ENCODE measurements around the gene ESR1. TPM values are rescaled to one million over a fixed set of nuclear protein-coding genes. Genes with fewer than 3 reads are reported as not detected.
"Not testable (repeated sequence)": the region's sequence is repeated elsewhere in the genome, so short reads cannot be mapped to it uniquely, and the experiment has no call there.

The ESR1 gene
- total and polyA plus RNA-seq, 5 experiments from 2014 or later, result 0.11 to 2.8 (median 0.44) TPM

DNA sequence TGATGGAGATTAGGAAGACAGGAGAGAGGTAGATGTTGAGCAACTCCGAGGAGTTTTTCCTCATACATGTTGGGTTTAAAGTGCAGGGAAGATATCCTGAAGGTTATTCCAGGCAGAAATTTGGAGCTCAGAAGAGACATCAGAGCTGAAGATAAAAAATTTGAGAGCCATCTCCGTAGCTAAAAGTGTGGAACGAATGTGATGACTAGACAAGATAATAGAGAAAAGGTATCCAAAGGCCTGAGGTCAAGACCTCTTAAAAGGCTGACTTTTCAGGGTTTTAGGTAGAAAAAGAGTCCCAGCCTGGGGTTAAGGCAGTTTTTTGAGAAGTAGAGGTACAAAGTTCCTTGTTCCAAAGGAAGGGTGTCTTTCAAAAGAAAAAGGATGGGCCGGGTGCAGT, 214.8 kb downstream of the ESR1 start:
- Mint-ChIP-seq H3K27ac (no peak overlapping the region), H3K27me3 (peaks cover 0 to 5% (median 0%) of the 10 kb centered on the region in 5 donors), H3K9me3 (peaks cover 0 to 15% (median 2%) of the 10 kb centered on the region in 9 donors), H3K4me1 (peaks cover 0 to 8% (median 0%) of the 10 kb centered on the region in 4 donors), H3K36me3 (peaks cover 0 to 6% (median 2%) of the 10 kb centered on the region in 3 donors), H3K4me3 (no peak overlapping the region)
- DNase-seq (no peak), ATAC-seq (no peak)
- POLR2A ChIA-PET, result no interaction called here

DNA sequence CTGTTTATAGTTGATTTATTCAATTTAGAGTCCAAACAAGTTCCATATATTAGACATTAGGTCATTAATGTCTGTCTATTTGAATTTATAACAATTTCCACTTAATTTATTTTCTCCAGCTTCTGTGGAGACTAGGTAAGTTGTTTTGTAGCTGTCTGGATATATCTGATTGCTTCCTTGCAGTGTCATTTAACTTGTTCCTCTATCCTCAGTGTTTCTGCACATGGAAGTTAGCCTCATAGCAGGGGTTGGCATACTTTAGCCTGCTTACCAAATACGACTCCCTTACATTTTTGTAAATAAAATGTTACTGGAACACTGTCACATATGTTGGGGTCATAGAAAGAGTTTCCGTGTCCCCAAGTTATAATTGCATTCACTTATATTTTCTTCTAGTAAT, 216.1 kb downstream of the ESR1 start:
- peaks cover 0 to 6% (median 2%) of the 10 kb centered on the region in 3 donors for H3K36me3 Mint-ChIP-seq
- peaks cover 0 to 5% (median 0%) of the 10 kb centered on the region in 5 donors for H3K27me3 Mint-ChIP-seq
- POLR2A ChIA-PET, result no interaction called here
- no peak for ATAC-seq
- H3K4me3 Mint-ChIP-seq, result no peak overlapping the region
- H3K27ac Mint-ChIP-seq, result no peak overlapping the region
- H3K9me3 Mint-ChIP-seq, result peaks cover 0 to 15% (median 2%) of the 10 kb centered on the region in 9 donors
- DNase-seq, result no peak
- H3K4me1 Mint-ChIP-seq, result peaks cover 0 to 8% (median 0%) of the 10 kb centered on the region in 4 donors

DNA sequence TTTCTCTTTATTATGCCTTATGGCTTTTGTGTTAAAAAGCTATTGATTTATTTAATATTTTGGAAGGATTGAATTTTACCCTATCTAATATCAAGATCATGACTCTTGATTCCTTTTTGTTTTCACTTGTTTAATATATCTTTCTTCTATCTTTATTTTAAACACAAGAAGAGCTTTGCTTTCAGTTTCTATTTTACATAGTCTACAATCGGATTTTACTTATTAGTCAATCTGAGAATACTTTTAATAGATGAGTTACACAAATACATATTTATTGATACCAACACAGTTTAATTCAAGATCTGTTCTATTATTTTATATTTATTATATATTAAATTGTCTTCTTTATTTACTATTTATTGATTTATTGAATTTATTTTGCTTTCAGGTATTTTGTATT, 218.8 kb downstream of the ESR1 start:
- DNase-seq, result no peak
- POLR2A ChIA-PET, result no interaction called here
- Mint-ChIP-seq H3K27me3 (peaks cover 0 to 12% (median 4%) of the 10 kb centered on the region in 5 donors), H3K36me3 (peaks cover 0 to 11% (median 6%) of the 10 kb centered on the region in 3 donors), H3K9me3 (peaks cover 0 to 20% (median 7%) of the 10 kb centered on the region in 9 donors), H3K27ac (no peak overlapping the region), H3K4me1 (peaks cover 0 to 8% (median 0%) of the 10 kb centered on the region in 4 donors), H3K4me3 (peak overlapping the region in 6 of 10 donors; percentile 7 to 55 (median 17))
- ATAC-seq, result no peak

DNA sequence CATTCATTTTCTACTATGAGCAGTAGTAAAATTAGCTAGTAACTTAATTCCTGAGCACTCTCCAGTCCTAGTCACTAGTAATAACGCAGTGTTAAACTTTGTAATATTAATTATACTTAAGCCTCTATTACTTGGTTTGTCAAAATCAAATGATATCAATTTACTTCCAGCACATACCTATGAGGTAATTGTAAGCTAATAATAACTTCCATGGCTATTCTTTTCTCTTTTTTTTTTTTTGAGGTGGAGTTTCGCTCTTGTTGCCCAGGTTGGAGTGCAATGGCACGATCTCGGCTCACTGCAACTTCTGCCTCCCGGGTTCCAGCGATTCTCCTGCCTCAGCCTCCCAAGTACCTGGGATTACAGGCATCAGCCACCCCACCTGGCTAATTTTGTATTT, 219.3 kb downstream of the ESR1 start:
- Mint-ChIP-seq H3K36me3 (peaks cover 0 to 11% (median 6%) of the 10 kb centered on the region in 3 donors), H3K9me3 (peaks cover 0 to 20% (median 7%) of the 10 kb centered on the region in 9 donors), H3K4me3 (peak overlapping the region in 1 of 10 donors; percentile 7), H3K27me3 (peaks cover 0 to 12% (median 4%) of the 10 kb centered on the region in 5 donors)
- ATAC-seq, DNase-seq, H3K4me1 Mint-ChIP-seq, POLR2A ChIA-PET, H3K27ac Mint-ChIP-seq: not testable (repeated sequence)

DNA sequence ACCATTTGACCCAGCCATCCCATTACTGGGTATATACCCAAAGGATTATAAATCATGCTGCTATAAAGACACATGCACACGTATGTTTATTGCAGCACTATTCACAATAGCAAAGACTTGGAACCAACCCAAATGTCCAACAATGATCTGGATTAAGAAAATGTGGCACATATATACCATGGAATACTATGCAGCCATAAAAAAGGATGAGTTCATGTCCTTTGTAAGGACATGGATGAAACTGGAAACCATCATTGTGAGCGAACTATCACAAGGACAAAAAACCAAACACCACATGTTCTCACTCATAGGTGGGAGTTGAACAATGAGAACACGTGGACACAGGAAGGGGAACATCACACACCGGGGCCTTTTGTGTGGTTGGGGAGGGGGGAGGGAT, 226.3 kb downstream of the ESR1 start:
- POLR2A ChIA-PET, DNase-seq, H3K4me1 Mint-ChIP-seq, H3K27me3 Mint-ChIP-seq, H3K4me3 Mint-ChIP-seq, H3K27ac Mint-ChIP-seq, ATAC-seq: not testable (repeated sequence)
- Mint-ChIP-seq H3K9me3 (peaks cover 0 to 24% (median 6%) of the 10 kb centered on the region in 9 donors), H3K36me3 (peaks cover 0 to 10% (median 6%) of the 10 kb centered on the region in 3 donors)

DNA sequence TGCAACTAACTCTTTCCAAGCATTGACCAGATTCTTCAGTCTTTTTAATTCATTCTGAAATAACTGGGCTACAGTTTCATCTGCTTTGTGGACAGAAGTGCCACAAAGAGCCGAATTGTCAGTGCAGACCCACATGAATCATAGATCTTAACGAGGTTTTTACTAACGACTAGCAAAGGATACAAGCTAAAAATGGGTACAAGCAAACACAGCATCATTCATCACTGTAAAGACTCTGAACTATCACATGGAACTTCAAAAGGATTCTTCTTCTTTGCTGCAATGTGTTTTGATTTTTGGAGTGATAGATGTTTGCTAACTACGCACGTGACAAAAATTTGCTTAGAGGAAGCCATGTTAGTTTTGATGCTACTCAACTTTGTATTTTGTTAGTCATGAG, 227.1 kb downstream of the ESR1 start:
- ATAC-seq (no peak), DNase-seq (no peak)
- peaks cover 0 to 1% (median 0%) of the 10 kb centered on the region in 4 donors for H3K4me1 Mint-ChIP-seq
- H3K4me3 Mint-ChIP-seq, result no peak overlapping the region
- peaks cover 0 to 5% (median 3%) of the 10 kb centered on the region in 3 donors for H3K36me3 Mint-ChIP-seq
- no peak overlapping the region for H3K27ac Mint-ChIP-seq
- POLR2A ChIA-PET, result no interaction called here
- peaks cover 0 to 2% (median 0%) of the 10 kb centered on the region in 5 donors for H3K27me3 Mint-ChIP-seq
- H3K9me3 Mint-ChIP-seq, result peaks cover 0 to 17% (median 6%) of the 10 kb centered on the region in 9 donors

DNA sequence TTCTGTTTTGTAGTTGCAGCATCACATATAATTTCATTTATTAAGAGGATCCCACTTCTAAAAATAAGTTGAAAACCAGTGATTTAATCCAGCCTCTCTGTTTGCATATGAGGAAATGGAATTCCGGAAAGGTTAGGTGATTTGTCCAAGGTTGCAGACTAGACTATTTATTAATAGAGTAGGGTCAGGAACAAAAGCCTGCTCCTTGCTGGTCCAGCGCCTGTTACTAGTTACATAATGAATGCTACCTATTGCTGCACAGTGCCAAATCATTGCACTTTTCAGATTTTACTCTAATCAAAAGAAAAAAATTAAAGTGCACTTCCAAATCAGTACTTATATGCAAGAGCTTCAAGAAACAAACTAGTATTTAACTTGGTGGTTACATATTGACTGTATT, 238.6 kb downstream of the ESR1 start:
- H3K4me1 Mint-ChIP-seq, result no peaks in the 10 kb centered on the region
- no peak for ATAC-seq
- no peak overlapping the region for H3K27ac Mint-ChIP-seq
- no peak for DNase-seq
- no peaks in the 10 kb centered on the region for H3K36me3 Mint-ChIP-seq
- H3K27me3 Mint-ChIP-seq, result peaks cover 0 to 5% (median 2%) of the 10 kb centered on the region in 5 donors
- POLR2A ChIA-PET, result no interaction called here
- H3K4me3 Mint-ChIP-seq, result no peak overlapping the region
- peaks cover 0 to 6% (median 0%) of the 10 kb centered on the region in 9 donors for H3K9me3 Mint-ChIP-seq

DNA sequence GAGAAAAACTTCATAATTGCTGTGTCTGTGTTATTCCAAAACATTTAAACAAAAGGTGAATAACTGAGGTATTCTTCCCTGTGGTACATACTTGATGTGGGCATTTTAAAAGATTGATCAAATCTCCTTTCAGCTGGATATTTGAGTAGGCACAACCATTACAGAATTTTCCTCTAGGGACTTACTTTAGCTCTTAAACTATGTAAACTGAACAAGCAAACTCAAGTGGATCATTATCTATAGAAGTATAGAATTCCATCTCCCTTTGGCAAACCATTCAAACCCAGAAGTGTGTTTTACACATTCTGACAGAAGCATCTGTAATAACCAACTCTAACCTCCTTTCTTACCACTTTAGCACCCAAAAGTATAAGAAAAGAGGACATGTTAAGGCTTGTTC, 241.4 kb downstream of the ESR1 start:
- ATAC-seq (no peak), DNase-seq (no peak)
- POLR2A ChIA-PET, result no interaction called here
- Mint-ChIP-seq H3K27me3 (peaks cover 0 to 8% (median 2%) of the 10 kb centered on the region in 5 donors), H3K4me1 (no peaks in the 10 kb centered on the region), H3K9me3 (no peaks in the 10 kb centered on the region), H3K36me3 (no peaks in the 10 kb centered on the region), H3K4me3 (no peak overlapping the region), H3K27ac (no peak overlapping the region)

DNA sequence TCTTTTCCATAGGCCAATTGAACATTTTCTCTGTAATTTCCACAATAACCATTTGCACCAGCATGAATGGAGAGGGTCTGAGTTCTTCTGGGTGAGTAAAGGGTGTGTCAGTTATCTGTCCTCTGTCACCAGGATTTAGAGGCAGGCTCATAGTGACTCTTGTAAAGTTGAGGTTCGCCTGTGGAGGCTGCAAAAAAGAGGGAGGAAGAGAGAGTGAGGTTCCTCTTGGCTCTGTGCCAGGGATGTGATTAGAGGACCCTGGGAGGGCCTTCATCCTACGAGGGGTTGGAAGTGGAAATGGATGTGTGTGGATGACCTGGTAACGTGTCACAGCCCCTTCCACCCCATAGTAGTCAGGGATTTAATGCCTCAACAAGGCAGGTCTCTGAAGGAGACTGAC, 242.0 kb downstream of the ESR1 start:
- no peaks in the 10 kb centered on the region for H3K9me3 Mint-ChIP-seq
- no peak overlapping the region for H3K27ac Mint-ChIP-seq
- no peak overlapping the region for H3K4me3 Mint-ChIP-seq
- ATAC-seq, result no peak
- POLR2A ChIA-PET, result no interaction called here
- peaks cover 0 to 8% (median 2%) of the 10 kb centered on the region in 5 donors for H3K27me3 Mint-ChIP-seq
- H3K4me1 Mint-ChIP-seq, result no peaks in the 10 kb centered on the region
- H3K36me3 Mint-ChIP-seq, result no peaks in the 10 kb centered on the region
- DNase-seq, result no peak

DNA sequence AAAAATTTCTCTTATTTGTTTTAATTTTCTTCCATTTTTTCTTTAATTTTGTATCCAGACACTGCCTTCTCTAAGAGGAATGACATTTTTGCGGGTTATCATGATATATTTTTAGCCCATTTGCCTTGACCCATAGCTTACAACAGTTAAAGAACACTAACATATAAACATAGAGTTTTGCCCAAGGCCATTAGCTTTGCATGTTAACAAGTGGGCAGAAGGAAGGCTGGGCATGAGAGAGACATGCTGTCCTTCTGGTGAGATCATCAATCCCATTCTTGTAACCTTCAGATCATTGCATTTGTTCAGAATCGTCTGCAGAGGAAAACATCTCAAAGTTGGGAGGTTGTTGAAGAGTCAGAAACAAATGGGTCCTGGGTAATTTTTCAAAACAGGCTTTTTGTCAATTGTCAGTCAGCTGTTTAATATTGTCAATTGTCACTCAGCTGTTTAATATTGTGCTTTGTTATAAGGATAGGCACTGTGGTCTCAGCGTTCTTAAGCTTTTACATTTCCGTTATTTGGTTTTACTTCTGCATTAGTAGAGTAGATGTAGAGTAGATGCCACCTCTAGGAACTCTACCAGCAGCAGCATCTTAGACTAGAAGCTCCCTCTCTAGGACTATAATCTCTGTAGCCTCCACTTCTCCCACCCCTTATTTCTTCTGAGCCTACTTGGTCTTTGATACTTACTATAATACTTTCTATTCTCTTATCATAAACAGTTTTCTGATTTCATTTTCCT, 243.1 kb downstream of the ESR1 start:
- no peaks in the 10 kb centered on the region for H3K4me1 Mint-ChIP-seq
- peaks cover 3 to 8% (median 5%) of the 10 kb centered on the region in 5 donors for H3K27me3 Mint-ChIP-seq
- H3K36me3 Mint-ChIP-seq, result no peaks in the 10 kb centered on the region
- no peak overlapping the region for H3K4me3 Mint-ChIP-seq
- no peaks in the 10 kb centered on the region for H3K9me3 Mint-ChIP-seq
- ATAC-seq (no peak), DNase-seq (no peak)
- POLR2A ChIA-PET, result no interaction called here
- H3K27ac Mint-ChIP-seq, result no peak overlapping the region

DNA sequence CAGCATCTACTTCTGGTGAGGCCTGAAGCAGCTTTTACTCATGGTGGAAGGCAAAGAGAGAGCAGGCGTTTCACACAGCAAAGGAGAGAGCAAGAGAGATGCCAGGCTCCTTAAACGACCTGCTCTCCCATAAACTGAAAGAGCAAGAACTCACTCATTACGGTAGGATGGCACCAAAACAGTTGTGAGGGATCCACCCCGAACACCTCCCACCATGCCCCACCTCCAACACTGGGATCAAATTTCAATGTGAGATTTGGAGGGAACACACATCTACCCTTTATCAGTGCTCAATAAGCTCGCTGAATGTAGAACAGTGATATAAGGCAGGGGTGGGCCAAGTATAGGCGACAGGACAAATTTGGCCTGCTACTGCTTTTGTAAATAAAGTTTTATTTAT, 244.6 kb downstream of the ESR1 start:
- Mint-ChIP-seq H3K4me3 (no peak overlapping the region), H3K27me3 (peaks cover 4 to 11% (median 7%) of the 10 kb centered on the region in 5 donors), H3K27ac (no peak overlapping the region), H3K36me3 (no peaks in the 10 kb centered on the region), H3K9me3 (no peaks in the 10 kb centered on the region), H3K4me1 (no peaks in the 10 kb centered on the region)
- POLR2A ChIA-PET, result no interaction called here
- no peak for ATAC-seq
- no peak for DNase-seq

DNA sequence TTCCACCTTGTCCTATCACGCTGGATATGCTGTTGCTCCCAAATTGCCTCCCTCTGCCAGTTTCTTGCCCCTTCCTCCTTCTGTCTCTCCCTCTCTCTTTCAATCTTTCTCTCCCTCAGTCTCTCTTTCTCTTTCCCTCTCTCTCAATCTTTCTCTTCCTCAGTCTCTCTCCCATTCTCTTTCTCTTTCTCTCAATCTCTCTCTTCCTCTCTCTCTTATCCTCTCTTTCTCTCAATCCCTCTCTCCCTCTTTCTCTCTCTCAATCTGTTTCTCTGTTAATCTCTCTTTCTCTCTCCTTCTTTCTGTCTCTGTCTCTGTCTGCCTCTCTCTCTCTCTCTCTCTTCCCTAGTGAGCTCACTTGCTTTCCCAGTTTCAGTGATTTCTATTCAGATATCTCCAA, 245.8 kb downstream of the ESR1 start:
- Mint-ChIP-seq H3K4me1 (no peaks in the 10 kb centered on the region), H3K27me3 (peaks cover 2 to 16% (median 7%) of the 10 kb centered on the region in 5 donors), H3K4me3 (no peak overlapping the region), H3K27ac (no peak overlapping the region), H3K9me3 (no peaks in the 10 kb centered on the region), H3K36me3 (no peaks in the 10 kb centered on the region)
- ATAC-seq (no peak), DNase-seq (no peak)
- POLR2A ChIA-PET, result no interaction called here

DNA sequence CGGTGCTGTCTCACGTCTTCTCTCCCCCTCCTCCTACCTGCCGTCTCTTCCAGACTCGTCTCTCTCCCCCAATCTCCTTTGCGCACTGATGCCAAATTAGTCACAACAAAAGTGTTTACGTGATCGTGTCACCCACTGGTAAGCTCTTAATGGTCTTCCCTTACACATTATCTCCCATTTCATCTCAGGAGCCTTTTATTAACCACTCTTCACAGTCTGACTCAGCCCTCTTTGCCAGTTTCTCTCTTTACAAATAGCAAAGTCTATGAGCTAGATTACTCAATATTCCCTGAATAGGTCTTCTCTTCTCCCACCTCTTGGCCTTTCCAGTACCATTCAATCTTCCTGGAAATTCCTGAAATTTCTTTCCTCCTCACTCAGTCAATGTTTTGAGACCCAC, 247.0 kb downstream of the ESR1 start:
- Mint-ChIP-seq H3K36me3 (no peaks in the 10 kb centered on the region), H3K9me3 (no peaks in the 10 kb centered on the region), H3K27ac (no peak overlapping the region), H3K4me3 (no peak overlapping the region), H3K27me3 (peaks cover 2 to 20% (median 7%) of the 10 kb centered on the region in 5 donors), H3K4me1 (no peaks in the 10 kb centered on the region)
- ATAC-seq (no peak), DNase-seq (no peak)
- POLR2A ChIA-PET, result no interaction called here

DNA sequence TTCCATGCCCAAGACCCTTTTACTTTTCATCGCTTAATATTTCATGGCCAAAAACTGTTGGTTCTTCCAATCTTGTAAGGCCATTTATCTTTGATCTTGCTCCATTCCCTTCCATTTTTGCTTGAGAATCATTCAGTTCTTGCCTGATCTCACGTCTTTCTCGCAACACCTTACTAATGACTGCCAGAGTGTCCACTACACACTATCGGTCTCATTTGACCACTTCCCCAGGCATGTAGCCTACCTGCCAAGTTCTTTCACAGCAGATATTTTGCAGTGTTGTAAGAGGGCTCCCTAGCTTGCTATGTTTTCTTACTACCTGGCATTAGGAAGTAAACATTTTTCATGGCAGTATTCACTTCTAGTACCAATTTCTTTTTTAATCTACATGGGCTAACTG, 248.0 kb downstream of the ESR1 start:
- peaks cover 2 to 27% (median 7%) of the 10 kb centered on the region in 5 donors for H3K27me3 Mint-ChIP-seq
- peaks cover 0 to 3% (median 0%) of the 10 kb centered on the region in 9 donors for H3K9me3 Mint-ChIP-seq
- ATAC-seq (no peak), DNase-seq (no peak)
- POLR2A ChIA-PET, result no interaction called here
- H3K36me3 Mint-ChIP-seq, result no peaks in the 10 kb centered on the region
- H3K4me1 Mint-ChIP-seq, result no peaks in the 10 kb centered on the region
- H3K27ac Mint-ChIP-seq, result no peak overlapping the region
- no peak overlapping the region for H3K4me3 Mint-ChIP-seq

All from naive thymus-derived CD8-positive, alpha-beta T cell (primary cell).